Smooth muscle cell (in vitro differentiated cells): ENCODE data around the gene BUD31. TPM values are rescaled to one million over a fixed set of nuclear protein-coding genes. Genes with fewer than 3 reads are reported as not detected.
"Not testable (repeated sequence)": the region's sequence is repeated elsewhere in the genome, so short reads cannot be mapped to it uniquely, and the experiment has no call there.

Experiments
- DNase-seq: peaks from one replicate; lab custom pipeline; 2025; ENCODE audit not compliant: unreplicated experiment; lab: John Stamatoyannopoulos, UW
- H2AFZ ChIP-seq: fragments of 200-600 bp; sonication (generic); 2 replicates; pipeline ENCODE4 v1.6.0; 2016; ENCODE audit warnings: antibody characterized with exemption, low read depth, mild to moderate bottlenecking
- H3F3A ChIP-seq: fragments of 200-600 bp; sonication (generic); 2 replicates; pipeline ENCODE4 v1.6.0; 2017; ENCODE audit warnings: antibody characterized with exemption, low read depth
- H3K27ac ChIP-seq: fragments of 200-600 bp; sonication (generic); 2 replicates; pipeline ENCODE4 v1.5.1; 2016; ENCODE audit warnings: low read depth, mild to moderate bottlenecking
- H3K27me3 ChIP-seq: fragments of 200-600 bp; sonication (generic); 2 replicates; pipeline ENCODE4 v1.6.1; 2016; ENCODE audit warnings: low read depth, mild to moderate bottlenecking
- H3K36me3 ChIP-seq: fragments of 200-600 bp; sonication (generic); 2 replicates; pipeline ENCODE4 v1.5.1; 2016; ENCODE audit warnings: low read depth
- H3K4me1 ChIP-seq: fragments of 200-600 bp; sonication (generic); 2 replicates; pipeline ENCODE4 v1.5.1; 2016; ENCODE audit warnings: low read depth
- H3K4me2 ChIP-seq: fragments of 200-600 bp; sonication (generic); 2 replicates; pipeline ENCODE4 v1.6.0; 2016; ENCODE audit warnings: mild to moderate bottlenecking
- H3K4me3 ChIP-seq: fragments of 200-600 bp; sonication (generic); 2 replicates; pipeline ENCODE4 v1.5.1; 2016; ENCODE audit warnings: mild to moderate bottlenecking
- H3K79me2 ChIP-seq: fragments of 200-600 bp; sonication (generic); 2 replicates; pipeline ENCODE4 v1.6.0; 2016; ENCODE audit warnings: low read depth, mild to moderate bottlenecking
- H3K9ac ChIP-seq: fragments of 200-600 bp; sonication (generic); 2 replicates; pipeline ENCODE4 v1.6.0; 2016; ENCODE audit warnings: low read depth
- H3K9me3 ChIP-seq: fragments of 200-600 bp; sonication (generic); replicated peaks from 2 replicates; pipeline ENCODE4 v1.5.1; 2016; ENCODE audit warnings: low read depth
- H4K20me1 ChIP-seq: fragments of 200-600 bp; sonication (generic); 2 replicates; pipeline ENCODE4 v1.6.0; 2016; ENCODE audit warnings: low read depth
- CTCF ChIP-seq: fragments of 200-600 bp; sonication (generic); IDR thresholded peaks from 2 replicates; pipeline ENCODE4 v1.5.1; 2017; ENCODE audit warnings: borderline replicate concordance, mild to moderate bottlenecking, antibody characterized with exemption; ENCODE audit not compliant: insufficient read depth, poor library complexity, severe bottlenecking
- WGBS: methylation state at CpG from one replicate; pipeline ENCODE4 v1.1.7; 2016; ENCODE audit warnings: low lambda C conversion rate; 5-methylcytosine and 5-hydroxymethylcytosine counted together
- polyA plus RNA-seq: library from polyadenylated mRNA; unstranded; fragments of >200 nt; fragmentation: Nextera tagmentation; extraction: Ambion mirVana; gene quantifications from 2 replicates; pipeline ENCODE4 v1.2.1, GENCODE V29; 2016
- total RNA-seq: library from RNA; depleted of rRNA; stranded (reverse); fragments of >200 nt; gene quantifications from 2 replicates; pipeline ENCODE4 v1.2.3, GENCODE V29; 2014

BUD31 gene
- total and polyA plus RNA-seq, 2 experiments from 2014 or later: 97.2 to 249 TPM

- no peak overlapping the region for H3K27ac ChIP-seq
- no peak overlapping the region for H3K9ac ChIP-seq
- no peaks in the 10 kb centered on the region for H3K9me3 ChIP-seq
- peaks cover 73% of the 10 kb centered on the region for H3K79me2 ChIP-seq
- no peak overlapping the region for H3K4me2 ChIP-seq
- TF ChIP-seq CTCF: no peak
- no peaks in the 10 kb centered on the region for H3K27me3 ChIP-seq
- no peak for DNase-seq
- H3F3A ChIP-seq: no peaks in the 10 kb centered on the region
- WGBS: 100% methylated on average over 2 of the region's 2 CpGs
- no peak overlapping the region for H3K4me3 ChIP-seq
- no peak overlapping the region for H2AFZ ChIP-seq
- peaks cover 45% of the 10 kb centered on the region for H4K20me1 ChIP-seq
- H3K4me1 ChIP-seq: peaks cover 17% of the 10 kb centered on the region
- H3K36me3 ChIP-seq: peaks cover 10% of the 10 kb centered on the region
These were observed 1.9 kb downstream of the BUD31 start for GRCh38 chr7:99410635-99411034.

DNA sequence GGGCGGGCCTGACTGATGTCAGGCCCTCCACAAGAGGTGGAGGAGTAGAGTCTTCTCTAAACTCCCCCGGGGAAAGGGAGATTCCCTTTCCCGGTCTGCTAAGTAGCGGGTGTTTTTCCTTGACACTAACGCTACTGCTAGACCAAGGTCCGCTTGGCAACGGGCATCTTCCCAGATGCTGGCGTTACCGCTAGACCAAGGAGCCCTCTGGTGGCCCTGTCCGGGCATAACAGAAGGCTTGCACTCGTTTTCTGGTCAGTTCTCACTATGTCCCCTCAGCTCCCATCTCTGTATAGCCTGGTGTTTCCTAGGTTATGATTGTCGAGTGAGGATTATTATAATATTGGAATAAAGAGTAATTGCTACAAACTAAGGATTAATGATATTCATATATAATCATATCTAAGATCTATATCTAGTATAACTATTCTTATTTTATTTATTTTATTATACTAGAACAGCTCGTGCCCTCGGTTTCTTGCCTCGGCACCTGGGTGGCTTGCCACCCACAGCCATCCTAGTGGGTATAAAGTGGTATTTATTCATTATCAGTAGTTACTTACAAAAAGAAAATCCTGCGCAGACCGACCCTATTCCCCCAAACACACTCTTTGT lies 6.9 kb downstream of the BUD31 start:
- H2AFZ ChIP-seq, H3K9ac ChIP-seq, H3K27ac ChIP-seq, H3K4me3 ChIP-seq, H3K9me3 ChIP-seq, H3K4me2 ChIP-seq, DNase-seq, H3K27me3 ChIP-seq, H3K4me1 ChIP-seq, H3F3A ChIP-seq: not testable (repeated sequence)
- Histone ChIP-seq H3K79me2 (peaks cover 29% of the 10 kb centered on the region), H3K36me3 (peaks cover 19% of the 10 kb centered on the region), H4K20me1 (peaks cover 31% of the 10 kb centered on the region)
- 72% methylated on average over 17 of the region's 17 CpGs for WGBS
- TF ChIP-seq CTCF: peak; percentile 57

- no peaks in the 10 kb centered on the region for H3K9me3 ChIP-seq
- no peaks in the 10 kb centered on the region for H3K27me3 ChIP-seq
- 97% methylated on average over 9 of the region's 9 CpGs for WGBS
- no peak overlapping the region for H3K4me3 ChIP-seq
- no peak overlapping the region for H3K4me2 ChIP-seq
- no peak overlapping the region for H3K9ac ChIP-seq
- peaks cover 8% of the 10 kb centered on the region for H3K36me3 ChIP-seq
- H3K79me2 ChIP-seq: peaks cover 10% of the 10 kb centered on the region
- TF ChIP-seq CTCF: no peak
- peaks cover 6% of the 10 kb centered on the region for H3F3A ChIP-seq
- peaks cover 30% of the 10 kb centered on the region for H4K20me1 ChIP-seq
- DNase-seq: no peak
- H3K27ac ChIP-seq: no peak overlapping the region
- no peak overlapping the region for H2AFZ ChIP-seq
- no peaks in the 10 kb centered on the region for H3K4me1 ChIP-seq
These were observed 9.5 kb downstream of the BUD31 start for GRCh38 chr7:99418260-99418659.
